Thoracic aorta (tissue), 2 donors: ENCODE measurements around the gene DYRK1A. TPM values are rescaled to one million over a fixed set of nuclear protein-coding genes. Genes with fewer than 3 reads are reported as not detected.
A peak's percentile ranks its signal among the peaks of the same experiment; 100 is the strongest.

Experiments
- ATAC-seq: fragments of 150-250 bp; one replicate; pipeline ENCODE4 v1.8.0; 2017; ENCODE audit warnings: low read depth; ENCODE audit not compliant: insufficient number of reproducible peaks, low FRiP score
- DNase-seq: peaks from one replicate; pipeline ENCODE4 v3.0.0-alpha.2; 2020; ENCODE audit warnings: low spot score
- H3K27ac ChIP-seq, 2 donors: fragments of 200-600 bp; sonication (generic); 1 replicate in 1 of 2; 2 replicates in 1 of 2; pipeline ENCODE4 v1.5.1; 2016; ENCODE audit warnings: mild to moderate bottlenecking in 2 of 2, moderate library complexity in 2 of 2
- H3K27me3 ChIP-seq: fragments of 200-600 bp; sonication (generic); replicated peaks from 2 replicates; pipeline ENCODE4 v1.6.0; 2016; ENCODE audit warnings: mild to moderate bottlenecking; ENCODE audit not compliant: insufficient read depth
- H3K36me3 ChIP-seq: fragments of 200-600 bp; sonication (generic); one replicate; pipeline ENCODE4 v1.5.1; 2016
- H3K4me1 ChIP-seq, 2 donors: fragments of 200-600 bp; sonication (generic); 1 replicate in 1 of 2; 2 replicates in 1 of 2; pipeline versions ENCODE4 v1.5.1 to v1.6.0; 2016; ENCODE audit warnings: low read depth in 2 of 2, mild to moderate bottlenecking in 1 of 2; ENCODE audit not compliant: control insufficient read depth in 1 of 2
- H3K4me3 ChIP-seq: fragments of 200-600 bp; sonication (generic); 2 replicates; pipeline ENCODE4 v1.5.1; 2016; ENCODE audit warnings: mild to moderate bottlenecking
- H3K9me3 ChIP-seq: fragments of 200-600 bp; sonication (generic); 2 replicates; pipeline ENCODE4 v1.5.1; 2016
- CTCF ChIP-seq: fragments of 200-600 bp; sonication (generic); IDR thresholded peaks from one replicate; pipeline ENCODE4 v1.5.1; 2019; ENCODE audit warnings: antibody characterized with exemption
- total RNA-seq, 2 donors: library from RNA; depleted of rRNA; stranded (reverse); fragments of >200 nt; gene quantifications; one replicate each; pipeline versions ENCODE4 v1.1.0 to v1.2.3, GENCODE V29; 2016

DYRK1A gene
- total RNA-seq, 2 donors from 2014 or later = 77.2 to 93.8 TPM

GRCh38 chr21:37412603-37413360, 46.2 kb downstream of the DYRK1A start:
- Histone ChIP-seq H3K36me3 (no peaks in the 10 kb centered on the region), H3K27me3 (no peaks in the 10 kb centered on the region), H3K4me1 (peaks cover 72 to 81% of the 10 kb centered on the region in 2 donors), H3K27ac (peak overlapping the region; percentile 41 to 42), H3K9me3 (no peaks in the 10 kb centered on the region), H3K4me3 (peak overlapping the region; percentile 19)
- TF ChIP-seq CTCF = no peak
- ATAC-seq (no peak), DNase-seq (no peak)

GRCh38 chr21:37413553-37414291, 47.1 kb downstream of the DYRK1A start:
- no peak for TF ChIP-seq CTCF
- Histone ChIP-seq H3K36me3 (no peaks in the 10 kb centered on the region), H3K27ac (no peak overlapping the region), H3K9me3 (no peaks in the 10 kb centered on the region), H3K27me3 (no peaks in the 10 kb centered on the region), H3K4me1 (peaks cover 64 to 76% of the 10 kb centered on the region in 2 donors), H3K4me3 (no peak overlapping the region)
- DNase-seq (no peak), ATAC-seq (no peak)

- DNase-seq (no peak), ATAC-seq (no peak)
- H3K27me3 ChIP-seq = no peaks in the 10 kb centered on the region
- peak overlapping the region in 1 of 2 donors; percentile 20 for H3K27ac ChIP-seq
- H3K36me3 ChIP-seq = no peaks in the 10 kb centered on the region
- no peaks in the 10 kb centered on the region for H3K9me3 ChIP-seq
- no peak overlapping the region for H3K4me3 ChIP-seq
- TF ChIP-seq CTCF = no peak
- H3K4me1 ChIP-seq = peaks cover 68 to 76% of the 10 kb centered on the region in 2 donors
Measured at GRCh38 chr21:37414292-37415253, 48.0 kb downstream of the DYRK1A start.

GRCh38 chr21:37415939-37416338, 49.4 kb downstream of the DYRK1A start:
- Histone ChIP-seq H3K27me3 (no peaks in the 10 kb centered on the region), H3K27ac (peak overlapping the region in 1 of 2 donors; percentile 20), H3K9me3 (no peaks in the 10 kb centered on the region), H3K4me1 (peaks cover 61 to 71% of the 10 kb centered on the region in 2 donors), H3K36me3 (no peaks in the 10 kb centered on the region), H3K4me3 (no peak overlapping the region)
- ATAC-seq (no peak), DNase-seq (no peak)
- no peak for TF ChIP-seq CTCF
